Activated CD4-positive, alpha-beta T cell treated with anti-CD3 and anti-CD28 coated beads for 36 hours (primary cell): ENCODE measurements around the gene STRA6. TPM values are rescaled to one million over a fixed set of nuclear protein-coding genes. Genes with fewer than 3 reads are reported as not detected.

Source experiments
- ATAC-seq: fragments of 200-7000 bp; cut with Tn5 transposase; one replicate; pipeline ENCODE4 v1.10.0; 2021; ENCODE audit warnings: mild to moderate bottlenecking, moderate library complexity
- CTCF ChIA-PET: fragments of 350-600 bp; sonication (Branson Sonifier 250); formaldehyde crosslinking; loops from one replicate; lab custom pipeline; 2021; ENCODE audit warnings: antibody characterized with exemption; lab: Charles Lee
- POLR2A ChIA-PET: fragments of 350-600 bp; sonication (Branson Sonifier 250); formaldehyde crosslinking; loops from one replicate; lab custom pipeline; 2021; ENCODE audit warnings: antibody characterized with exemption, inconsistent platforms; lab: Charles Lee
- DNase-seq: peaks from one replicate; pipeline ENCODE4 v3.0.0-alpha.2; 2020
- H3K27ac Mint-ChIP-seq: one replicate; pipeline ENCODE4 v1.8.0; 2021; ENCODE audit warnings: mixed read lengths
- H3K27me3 Mint-ChIP-seq: one replicate; pipeline ENCODE4 v1.8.0; 2021; ENCODE audit warnings: mixed read lengths
- H3K36me3 Mint-ChIP-seq: one replicate; pipeline ENCODE4 v1.8.0; 2021; ENCODE audit warnings: low read depth, mixed read lengths
- H3K4me1 Mint-ChIP-seq: one replicate; pipeline ENCODE4 v1.8.0; 2021; ENCODE audit warnings: mixed read lengths
- H3K4me3 Mint-ChIP-seq: one replicate; pipeline ENCODE4 v1.8.0; 2021; ENCODE audit warnings: mild to moderate bottlenecking, moderate library complexity, mixed read lengths
- H3K9me3 Mint-ChIP-seq: one replicate; pipeline ENCODE4 v1.8.0; 2021; ENCODE audit warnings: low read depth, mixed read lengths
- intact Hi-C, 2 experiments: fragments of 100-400 bp; cut with DNase I in 1 of 2; cut with micrococcal nuclease in 1 of 2; formaldehyde crosslinking; loops; one replicate each; pipeline versions ENCODE4 v1.14.2 to v1.15.1; 2022 to 2024; cut with DNase I, micrococcal nuclease
- total RNA-seq, 2 experiments: library from RNA; stranded (reverse); gene quantifications; one replicate each; pipeline ENCODE4 v1.2.3, GENCODE V29; 2021

The STRA6 gene
- total RNA-seq, result not detected

GRCh38 chr15:74202452-74203401 is at the start of gene STRA6:
STRA6 (minus strand) TSS chr15:74202787; CDS start chr15:74202267, 520 bp downstream.
- DNase-seq (peak; percentile 20), ATAC-seq (peak; percentile 23)
- Mint-ChIP-seq H3K4me1 (peaks cover 5% of the 10 kb centered on the region), H3K27ac (no peak within 1 kb of the TSS), H3K27me3 (peaks cover 4% of the 10 kb centered on the region), H3K4me3 (no peak within 1 kb of the TSS), H3K9me3 (no peaks in the 10 kb centered on the region), H3K36me3 (no peaks in the 10 kb centered on the region)
- CTCF ChIA-PET, result interaction anchor here (0.6 kb wide), 1 partner anchor 180 kb away, joined by 3 read pairs; no protein-coding TSS in a partner anchor
- POLR2A ChIA-PET, result interaction anchor here (0.7 kb wide), 2 partner anchors 40 to 44 kb away, joined by 3 to 7 read pairs; no protein-coding TSS in a partner anchor
- intact Hi-C loops, result no loop called here

DNA sequence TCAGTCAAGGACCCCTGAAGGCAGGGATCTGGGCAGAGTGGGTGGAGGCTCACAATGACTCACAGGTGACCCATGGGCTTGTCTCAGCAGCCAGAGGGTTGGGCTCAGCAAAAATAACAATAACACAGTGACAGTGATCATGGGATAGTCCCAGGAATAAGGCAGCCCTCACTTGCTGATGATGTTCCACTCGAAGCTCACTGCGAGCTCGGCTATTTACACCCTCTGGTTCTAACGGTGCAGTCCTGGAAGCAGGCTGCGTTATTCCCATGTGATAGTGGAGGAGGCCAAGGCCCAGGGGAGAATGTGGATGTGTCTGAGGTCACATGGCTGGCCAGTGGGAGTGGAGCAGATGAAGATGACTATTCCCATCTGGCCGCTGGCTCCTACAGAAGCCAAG is 49.7 kb upstream of the STRA6 start:
- Mint-ChIP-seq H3K27me3 (peaks cover 2% of the 10 kb centered on the region), H3K9me3 (no peaks in the 10 kb centered on the region), H3K4me3 (no peak overlapping the region), H3K27ac (no peak overlapping the region), H3K36me3 (no peaks in the 10 kb centered on the region), H3K4me1 (no peaks in the 10 kb centered on the region)
- ChIA-PET POLR2A (no interaction called here), CTCF (interaction anchor here (0.5 to 1.1 kb wide), 2 partner anchors 12 to 13 kb away, joined by 3 read pairs; no protein-coding TSS in a partner anchor)
- no peak for ATAC-seq
- intact Hi-C loops, result no loop called here
- DNase-seq, result no peak

DNA sequence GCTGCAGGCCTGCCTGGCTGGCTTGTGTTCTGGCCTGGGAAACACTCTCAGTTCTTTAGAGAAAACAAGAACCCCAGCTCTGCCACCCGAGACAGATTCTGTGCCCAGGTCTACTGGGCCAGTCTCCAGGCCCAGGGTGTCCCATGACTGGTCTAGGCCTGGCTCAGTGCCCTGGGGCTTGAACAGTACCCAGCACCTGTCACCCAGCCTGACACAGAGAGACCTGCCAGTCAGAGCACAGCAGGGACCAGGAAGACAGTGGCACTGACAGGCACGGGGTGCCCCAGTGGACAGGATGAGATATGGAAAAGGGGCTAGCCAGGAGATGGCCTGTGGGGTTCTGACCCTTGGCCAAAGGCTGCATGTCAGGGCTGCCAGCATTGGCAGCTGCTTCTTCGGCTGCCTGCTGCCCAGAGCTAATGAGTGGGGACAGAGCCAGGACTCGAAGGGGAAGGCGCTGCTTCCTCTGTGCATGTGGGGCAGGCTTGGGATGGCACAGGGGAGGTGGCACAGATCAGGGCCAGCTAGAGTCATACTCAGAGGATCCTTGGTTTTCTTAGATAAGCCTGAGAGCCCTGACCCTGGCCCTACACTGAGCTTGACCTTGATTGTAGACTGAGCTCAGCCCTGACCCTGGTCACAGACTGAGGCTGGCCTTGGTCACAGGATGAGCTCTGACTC is 48.7 kb upstream of the STRA6 start:
- ATAC-seq (no peak), DNase-seq (no peak)
- Mint-ChIP-seq H3K9me3 (no peaks in the 10 kb centered on the region), H3K36me3 (no peaks in the 10 kb centered on the region), H3K4me1 (no peaks in the 10 kb centered on the region), H3K27ac (no peak overlapping the region), H3K27me3 (peaks cover 4% of the 10 kb centered on the region), H3K4me3 (no peak overlapping the region)
- POLR2A ChIA-PET, result interaction anchor here (0.5 kb wide), 1 partner anchor 258 kb away, joined by 5 read pairs; no protein-coding TSS in a partner anchor
- intact Hi-C loops, result no loop called here
- CTCF ChIA-PET, result no interaction called here

DNA sequence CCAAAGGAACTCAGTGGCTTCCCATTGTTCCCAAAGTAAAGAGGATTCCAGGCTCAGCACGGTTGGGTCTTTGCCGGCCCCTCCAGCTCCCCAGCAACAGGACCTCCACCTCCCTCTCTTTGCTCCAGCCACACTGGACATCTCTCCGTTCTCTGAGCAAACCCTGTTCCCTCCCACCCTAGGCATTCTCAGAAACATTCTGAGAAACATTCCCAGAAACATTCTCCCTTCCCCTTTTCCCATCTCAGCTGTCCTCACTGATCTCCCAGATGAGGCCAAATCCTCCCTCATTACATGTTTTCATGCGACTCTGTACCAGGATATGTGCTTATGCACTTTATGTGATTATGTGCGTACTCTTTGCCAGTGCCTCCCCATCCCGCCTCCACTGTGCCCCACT is 47.7 kb upstream of the STRA6 start:
- peaks cover 1% of the 10 kb centered on the region for H3K4me1 Mint-ChIP-seq
- H3K36me3 Mint-ChIP-seq, result no peaks in the 10 kb centered on the region
- POLR2A ChIA-PET, result no interaction called here

DNA sequence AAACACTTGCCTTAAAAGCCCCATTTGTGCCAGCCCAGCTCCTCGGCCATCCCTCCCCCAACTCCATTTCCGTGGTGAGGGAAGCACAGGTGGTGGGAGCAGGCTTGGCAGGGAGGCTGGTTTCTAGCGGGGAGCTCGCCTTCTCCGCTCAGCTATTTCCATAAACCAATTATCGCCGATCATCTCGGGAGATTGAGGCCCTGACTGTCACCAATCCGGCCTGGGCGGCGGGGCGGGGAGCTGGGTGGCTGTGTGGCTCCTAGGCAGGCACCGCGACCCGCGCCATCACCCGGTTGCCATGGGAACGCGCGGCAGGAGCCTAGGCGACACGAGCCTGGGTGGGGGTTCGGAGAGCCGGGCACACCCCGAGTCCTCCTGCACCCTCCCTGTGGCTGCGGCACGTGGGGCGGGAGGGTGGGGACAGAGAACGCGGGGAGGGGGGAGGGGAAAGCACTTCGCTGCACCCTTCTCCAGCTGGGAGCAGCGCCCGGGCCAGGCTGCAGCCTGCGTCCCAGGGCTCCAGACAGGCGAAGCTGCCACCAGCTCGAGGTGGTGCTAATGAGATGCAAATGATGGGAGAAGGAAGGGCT is 42.9 kb upstream of the STRA6 start:
- ATAC-seq, result peak; percentile 58
- intact Hi-C loops, result no loop called here
- Mint-ChIP-seq H3K27ac (no peak overlapping the region), H3K4me1 (peaks cover 9% of the 10 kb centered on the region), H3K36me3 (no peaks in the 10 kb centered on the region), H3K9me3 (no peaks in the 10 kb centered on the region), H3K27me3 (peaks cover 28% of the 10 kb centered on the region), H3K4me3 (peak overlapping the region; percentile 11)
- ChIA-PET CTCF (interaction anchor here (0.7 to 0.8 kb wide), 3 partner anchors 62 to 403 kb away, joined by 3 read pairs; no protein-coding TSS in a partner anchor), POLR2A (no interaction called here)
- peak; percentile 58 for DNase-seq

More for the DNA sequence above, 47.7 kb upstream of the STRA6 start:
- no peak overlapping the region for H3K27ac Mint-ChIP-seq
- ATAC-seq (no peak), DNase-seq (no peak)
- H3K9me3 Mint-ChIP-seq, result no peaks in the 10 kb centered on the region
- peaks cover 10% of the 10 kb centered on the region for H3K27me3 Mint-ChIP-seq
- intact Hi-C loops, result no loop called here
- H3K4me3 Mint-ChIP-seq, result no peak overlapping the region
- CTCF ChIA-PET, result no interaction called here

DNA sequence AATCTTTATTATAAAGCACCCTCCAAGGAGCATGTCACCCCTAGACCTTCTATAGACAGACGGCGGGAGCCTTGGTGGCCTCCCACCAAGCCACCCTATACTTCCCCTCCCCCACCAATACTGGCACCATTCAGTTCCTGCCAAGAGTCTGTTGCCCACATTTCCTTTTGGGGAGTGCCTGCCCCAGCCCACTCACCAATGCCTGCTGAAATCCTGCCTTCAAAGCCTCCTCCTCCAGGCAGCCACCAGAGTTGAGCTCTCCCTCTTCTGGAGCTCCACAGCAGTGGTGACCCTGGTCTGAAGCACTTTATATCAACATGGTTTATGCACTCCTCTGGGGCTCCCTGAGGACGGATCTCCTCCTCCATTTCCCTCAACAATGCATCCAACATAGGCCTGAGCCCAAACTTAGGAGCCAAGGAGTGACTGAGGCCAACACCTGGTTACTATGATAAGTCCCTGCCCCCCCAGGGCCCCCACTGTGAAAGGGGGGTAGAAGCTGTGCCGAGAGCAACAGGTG is 42.3 kb upstream of the STRA6 start:
- CTCF ChIA-PET, result interaction anchor here (0.7 to 0.8 kb wide), 3 partner anchors 63 to 403 kb away, joined by 3 read pairs; no protein-coding TSS in a partner anchor
- ATAC-seq (no peak), DNase-seq (no peak)
- peaks cover 9% of the 10 kb centered on the region for H3K4me1 Mint-ChIP-seq
- intact Hi-C loops, result no loop called here
- no peaks in the 10 kb centered on the region for H3K9me3 Mint-ChIP-seq
- POLR2A ChIA-PET, result no interaction called here
- H3K4me3 Mint-ChIP-seq, result peak overlapping the region; percentile 11
- H3K27ac Mint-ChIP-seq, result no peak overlapping the region
- no peaks in the 10 kb centered on the region for H3K36me3 Mint-ChIP-seq
- peaks cover 28% of the 10 kb centered on the region for H3K27me3 Mint-ChIP-seq

DNA sequence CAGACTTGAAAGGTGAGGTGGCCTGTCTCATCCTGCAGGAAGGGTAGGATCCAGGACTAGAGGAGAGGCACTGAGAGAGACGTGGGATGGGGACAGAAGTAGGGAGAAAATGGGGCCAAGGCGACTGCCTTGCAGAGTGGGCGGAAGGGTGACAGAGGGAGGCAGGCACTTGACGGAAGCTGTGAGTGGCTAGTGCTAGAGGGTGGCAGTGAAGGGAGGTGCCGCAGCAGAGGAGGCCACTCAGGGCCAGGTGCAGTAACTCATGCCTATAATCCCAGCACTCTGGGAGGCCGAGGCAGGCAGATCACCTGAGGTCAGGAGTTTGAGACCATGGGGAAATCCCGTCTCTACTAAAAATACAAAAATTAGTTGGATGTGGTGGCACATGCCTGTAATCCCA is 40.8 kb upstream of the STRA6 start:
- no peak overlapping the region for H3K4me3 Mint-ChIP-seq
- ChIA-PET POLR2A (no interaction called here), CTCF (interaction anchor here (0.6 kb wide), 1 partner anchor 98 kb away, joined by 3 read pairs; no protein-coding TSS in a partner anchor)
- intact Hi-C loops, result no loop called here
- no peak for DNase-seq
- no peaks in the 10 kb centered on the region for H3K9me3 Mint-ChIP-seq
- no peak for ATAC-seq
- H3K27me3 Mint-ChIP-seq, result peaks cover 28% of the 10 kb centered on the region
- no peak overlapping the region for H3K27ac Mint-ChIP-seq
- no peaks in the 10 kb centered on the region for H3K36me3 Mint-ChIP-seq
- H3K4me1 Mint-ChIP-seq, result peaks cover 9% of the 10 kb centered on the region

DNA sequence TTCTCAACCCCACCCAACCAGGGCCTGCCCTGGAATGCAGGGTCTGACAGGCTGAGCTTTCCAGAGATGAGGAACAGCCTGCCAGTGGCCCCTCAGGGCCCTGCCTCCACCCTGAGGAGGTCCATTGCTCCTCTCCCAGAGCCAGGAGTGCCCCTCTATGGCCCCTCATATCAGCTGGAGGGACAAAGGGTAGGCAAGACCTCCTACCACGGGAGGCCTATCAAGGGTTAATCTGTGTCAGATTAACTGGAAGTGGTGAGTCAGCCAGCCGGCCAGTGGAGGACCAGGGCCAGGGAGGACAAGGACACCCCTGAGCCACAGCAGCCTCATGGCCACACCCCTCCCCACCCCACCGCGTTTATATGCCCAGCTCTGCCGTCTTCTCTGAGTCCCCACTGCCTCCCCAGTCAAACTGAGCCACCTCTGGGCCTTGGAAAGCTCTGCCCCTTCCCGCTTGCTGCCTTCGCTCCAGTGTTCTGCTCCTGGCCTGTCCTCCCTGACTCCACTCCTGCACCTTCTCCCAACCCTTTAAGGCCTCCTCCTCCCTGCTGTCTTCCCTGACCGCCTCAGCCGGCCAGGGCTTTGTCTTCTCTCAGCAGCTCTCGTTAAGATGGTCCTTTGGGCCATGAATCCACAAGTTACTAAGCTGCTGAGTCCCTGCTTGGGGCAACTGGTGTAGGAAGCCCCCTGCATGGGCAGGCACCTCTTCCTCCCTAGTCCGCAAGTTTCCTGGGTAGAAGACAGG is 40.0 kb upstream of the STRA6 start:
- CTCF ChIA-PET, result no interaction called here
- DNase-seq (no peak), ATAC-seq (no peak)
- Mint-ChIP-seq H3K9me3 (no peaks in the 10 kb centered on the region), H3K36me3 (no peaks in the 10 kb centered on the region), H3K27ac (no peak overlapping the region), H3K4me3 (no peak overlapping the region), H3K27me3 (peaks cover 28% of the 10 kb centered on the region), H3K4me1 (peaks cover 9% of the 10 kb centered on the region)
- POLR2A ChIA-PET, result interaction anchor here (0.6 kb wide), 1 partner anchor 40 kb away, joined by 3 read pairs; the partner anchor contains the start of gene STRA6
- intact Hi-C loops, result no loop called here

DNA sequence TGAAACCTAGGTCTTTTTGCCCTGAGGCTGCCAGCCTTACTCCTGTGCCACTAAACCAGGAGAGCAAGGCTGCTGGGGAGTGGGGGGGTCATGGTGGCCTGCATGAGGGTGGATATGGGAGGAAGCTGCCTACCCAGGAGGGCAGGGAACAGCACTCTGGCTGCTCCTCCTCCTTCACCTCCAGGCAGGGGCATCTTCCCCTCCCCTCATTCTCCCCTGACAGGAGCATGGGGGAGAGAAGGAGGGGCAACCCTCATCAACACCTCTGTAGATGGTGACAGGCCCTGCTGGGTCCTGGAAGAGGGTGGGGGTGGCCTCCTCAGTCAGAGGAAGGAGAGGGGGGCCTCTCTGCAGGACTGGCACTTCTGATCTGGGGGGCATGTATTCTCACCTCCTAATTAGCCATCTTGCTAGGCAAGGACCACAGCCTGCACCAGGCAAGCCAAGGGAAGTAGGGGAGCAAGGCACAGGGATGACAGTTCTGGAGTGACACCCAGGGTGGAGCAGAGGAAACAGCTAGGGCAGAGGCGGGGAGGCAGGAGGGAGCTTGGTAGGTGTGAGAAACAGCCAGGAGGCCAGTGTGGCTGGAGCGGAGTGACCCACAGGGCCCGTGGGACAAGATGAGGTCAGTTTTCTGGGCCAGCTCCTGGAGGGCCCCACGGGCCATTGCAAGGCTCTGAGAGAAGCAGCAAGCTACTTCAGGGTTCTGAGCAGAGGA is 38.5 kb upstream of the STRA6 start:
- Mint-ChIP-seq H3K27me3 (peaks cover 22% of the 10 kb centered on the region), H3K4me1 (peaks cover 9% of the 10 kb centered on the region), H3K27ac (no peak overlapping the region), H3K36me3 (no peaks in the 10 kb centered on the region), H3K4me3 (no peak overlapping the region), H3K9me3 (no peaks in the 10 kb centered on the region)
- intact Hi-C loops, result no loop called here
- ChIA-PET POLR2A (no interaction called here), CTCF (no interaction called here)
- no peak for DNase-seq
- no peak for ATAC-seq

- CTCF ChIA-PET, result interaction anchor here (0.6 to 1.2 kb wide), 3 partner anchors 80 to 1612 kb away, joined by 3 read pairs; no protein-coding TSS in a partner anchor
- intact Hi-C loops, result no loop called here
- no peak overlapping the region for H3K27ac Mint-ChIP-seq
Measured at GRCh38 chr15:74240002-74240568, 37.5 kb upstream of the STRA6 start.

More at GRCh38 chr15:74240002-74240568, 37.5 kb upstream of the STRA6 start:
- ATAC-seq, result no peak
- Mint-ChIP-seq H3K4me1 (peaks cover 6% of the 10 kb centered on the region), H3K4me3 (no peak overlapping the region), H3K9me3 (no peaks in the 10 kb centered on the region), H3K27me3 (peaks cover 17% of the 10 kb centered on the region), H3K36me3 (no peaks in the 10 kb centered on the region)
- DNase-seq, result no peak
- POLR2A ChIA-PET, result no interaction called here
